Body of pancreas (tissue), 4 donors: ENCODE data around the gene PTPRN2.

Experiments
- POLR2A ChIP-seq, 3 donors: fragments of 450-650 bp; IDR thresholded peaks; one replicate each; pipeline ENCODE4 v1.6.1; 2016; ENCODE audit warnings: antibody characterized with exemption in 3 of 3, mild to moderate bottlenecking in 2 of 3
- TF ChIP-seq, protein P1 (sequence below), 7 experiments: fragments of 450-650 bp in 4 of 7; fragments of 200-600 bp in 3 of 7; sonication (generic) in 3 of 7; IDR thresholded peaks; one replicate each; pipeline ENCODE4 v1.5.1; 2016 to 2019; ENCODE audit warnings: antibody characterized with exemption in 7 of 7

- TF ChIP-seq, protein P1, sequence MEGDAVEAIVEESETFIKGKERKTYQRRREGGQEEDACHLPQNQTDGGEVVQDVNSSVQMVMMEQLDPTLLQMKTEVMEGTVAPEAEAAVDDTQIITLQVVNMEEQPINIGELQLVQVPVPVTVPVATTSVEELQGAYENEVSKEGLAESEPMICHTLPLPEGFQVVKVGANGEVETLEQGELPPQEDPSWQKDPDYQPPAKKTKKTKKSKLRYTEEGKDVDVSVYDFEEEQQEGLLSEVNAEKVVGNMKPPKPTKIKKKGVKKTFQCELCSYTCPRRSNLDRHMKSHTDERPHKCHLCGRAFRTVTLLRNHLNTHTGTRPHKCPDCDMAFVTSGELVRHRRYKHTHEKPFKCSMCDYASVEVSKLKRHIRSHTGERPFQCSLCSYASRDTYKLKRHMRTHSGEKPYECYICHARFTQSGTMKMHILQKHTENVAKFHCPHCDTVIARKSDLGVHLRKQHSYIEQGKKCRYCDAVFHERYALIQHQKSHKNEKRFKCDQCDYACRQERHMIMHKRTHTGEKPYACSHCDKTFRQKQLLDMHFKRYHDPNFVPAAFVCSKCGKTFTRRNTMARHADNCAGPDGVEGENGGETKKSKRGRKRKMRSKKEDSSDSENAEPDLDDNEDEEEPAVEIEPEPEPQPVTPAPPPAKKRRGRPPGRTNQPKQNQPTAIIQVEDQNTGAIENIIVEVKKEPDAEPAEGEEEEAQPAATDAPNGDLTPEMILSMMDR (IDR thresholded peaks at IDR 0.05): no peak
- TF ChIP-seq POLR2A (IDR thresholded peaks at IDR 0.05): no peak
Observed at GRCh38 chr7:158397885-158398284, 189.7 kb downstream of the PTPRN2 start.
